ENCODE data around the gene ALAS2.
"Not testable (repeated sequence)": the region's sequence is repeated elsewhere in the genome, so short reads cannot be mapped to it uniquely, and the experiment has no call there.

The ALAS2 gene

DNA sequence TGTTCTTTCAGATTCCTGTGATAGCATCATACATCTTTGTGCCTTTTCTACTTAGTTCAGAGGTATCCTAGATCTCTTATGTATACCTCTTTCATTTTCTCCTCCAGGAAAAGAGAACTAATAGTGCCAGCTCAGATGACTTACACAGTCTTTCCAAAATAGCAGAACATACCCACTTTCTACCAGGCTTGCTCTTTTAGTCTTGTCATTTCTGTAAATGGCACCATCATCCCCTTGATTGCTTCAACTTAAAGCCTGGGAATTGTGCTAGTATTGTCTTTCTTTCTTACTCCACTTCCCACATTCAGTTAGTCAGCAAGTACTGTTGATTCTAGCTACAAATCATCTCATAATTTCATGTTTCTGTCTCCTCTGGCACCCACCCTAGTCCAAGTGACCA lies 25.5 kb downstream of the ALAS2 start:
- no peak for DNase-seq

DNA sequence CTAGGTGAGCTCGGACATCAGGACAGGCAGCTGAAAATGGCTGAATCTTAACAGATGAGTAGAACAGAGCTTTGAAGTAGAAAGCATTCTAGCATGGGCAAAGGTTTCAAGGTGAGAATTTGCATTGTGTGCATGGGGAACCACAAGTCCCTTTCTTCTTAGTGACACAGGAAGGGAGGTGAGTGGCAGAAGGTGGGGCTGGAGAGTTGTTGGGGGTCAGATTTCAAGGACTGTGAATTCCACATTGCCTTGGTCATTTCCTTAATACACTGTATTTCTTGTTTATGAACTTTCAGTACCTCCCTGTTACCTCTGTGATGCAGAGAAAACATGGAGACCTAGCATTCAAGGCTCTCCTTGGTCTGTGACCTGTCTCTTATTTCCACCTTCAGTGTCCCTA lies 26.5 kb downstream of the ALAS2 start:
- no peak for DNase-seq

DNA sequence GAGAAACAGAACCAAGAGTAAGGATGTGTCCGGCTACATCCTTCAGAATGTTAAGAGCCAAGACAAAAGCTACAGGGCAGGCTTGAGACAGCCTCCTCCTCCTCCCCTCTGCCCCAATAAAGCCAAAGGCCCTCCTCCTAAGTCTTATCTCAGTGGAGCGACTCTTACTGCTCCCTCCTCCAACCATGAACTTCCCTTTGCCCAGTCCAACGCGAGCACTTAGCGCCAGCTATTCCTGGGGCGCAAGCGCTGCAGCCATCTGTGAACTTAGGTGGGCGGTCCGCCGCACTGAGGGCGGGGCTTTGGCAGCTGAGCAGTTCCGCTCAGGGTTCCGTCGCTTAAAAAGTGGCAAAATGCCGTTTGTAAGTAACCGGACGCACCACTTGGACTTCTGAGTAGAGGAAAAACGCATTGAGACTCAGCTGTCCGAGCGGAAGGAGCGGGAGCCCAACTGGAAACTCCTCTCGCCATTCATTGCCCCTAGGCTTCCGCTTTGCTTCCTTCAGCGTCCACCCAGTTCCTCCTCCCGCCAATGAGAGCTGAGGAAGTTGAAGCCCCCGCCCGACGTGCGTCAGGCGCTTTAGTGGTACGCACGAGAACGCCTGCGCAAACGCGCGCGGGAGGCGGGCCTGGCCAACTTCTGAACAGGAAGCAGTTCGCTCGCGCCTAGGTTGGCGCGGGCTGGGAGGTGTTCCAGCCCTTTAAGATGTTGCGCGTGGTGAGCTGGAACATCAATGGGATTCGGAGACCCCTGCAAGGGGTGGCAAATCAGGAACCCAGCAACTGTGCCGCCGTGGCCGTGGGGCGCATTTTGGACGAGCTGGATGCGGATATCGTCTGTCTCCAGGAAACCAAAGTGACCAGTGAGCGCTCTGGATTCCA lies 30.8 kb downstream of the ALAS2 start, which contains the start of gene APEX2:
Gene APEX2, plus strand, starts transcription at position 647 of the 882 bp plus-strand sequence. Its CDS starts 60 bp downstream, at position 707.
- peak; percentile 92 for DNase-seq

DNA sequence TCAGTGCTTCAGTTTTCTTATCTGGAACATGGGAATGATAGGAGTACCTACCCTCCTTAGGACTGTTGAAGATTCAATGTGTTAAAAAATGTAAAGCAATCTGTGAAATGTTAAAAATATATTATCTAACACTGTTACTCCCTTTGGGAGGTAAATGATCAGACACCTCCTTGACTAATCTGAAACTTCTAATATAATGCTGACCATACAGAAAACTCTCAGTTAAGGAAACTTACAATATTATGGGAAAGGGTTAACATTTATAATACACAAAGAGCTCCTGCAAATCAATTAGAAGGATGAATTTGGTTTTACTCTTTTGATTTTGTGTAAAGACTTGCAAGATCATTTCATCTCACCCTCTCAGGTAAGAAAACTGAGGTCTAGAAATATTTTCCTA lies 35.2 kb downstream of the ALAS2 start:
- DNase-seq = no peak

DNA sequence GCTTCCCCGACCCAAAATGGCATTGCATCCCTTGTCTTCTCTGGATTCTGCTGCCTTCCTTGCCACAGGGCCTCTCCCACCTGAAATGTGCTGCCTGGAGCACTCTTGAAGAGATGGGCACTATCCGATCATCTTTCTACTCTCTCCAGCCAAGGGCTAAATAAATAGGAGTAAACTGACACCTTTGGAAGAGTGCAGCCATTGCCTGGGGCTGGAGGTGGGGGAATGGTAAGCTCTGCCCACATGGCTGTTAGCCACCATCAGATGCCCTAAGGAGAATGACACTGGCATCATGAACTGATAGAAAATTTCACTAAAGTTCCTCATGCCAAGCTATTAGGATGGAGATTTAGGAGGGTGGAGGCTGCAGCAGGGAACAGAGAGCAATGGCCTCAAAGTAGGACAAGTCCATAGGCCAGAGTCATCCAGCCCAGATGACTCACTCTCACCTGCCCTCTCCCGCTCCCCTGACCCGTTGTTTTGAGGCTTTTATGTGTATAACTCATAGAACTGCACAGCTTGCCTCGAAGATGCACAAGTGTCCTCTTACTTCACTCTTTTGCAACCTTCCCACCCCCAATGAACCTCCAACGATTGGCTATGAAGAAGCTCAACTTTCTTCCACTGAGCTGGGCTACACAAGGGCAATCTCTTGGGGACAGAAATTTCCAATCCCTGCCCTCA lies 36.0 kb downstream of the ALAS2 start:
- no peak for DNase-seq

DNA sequence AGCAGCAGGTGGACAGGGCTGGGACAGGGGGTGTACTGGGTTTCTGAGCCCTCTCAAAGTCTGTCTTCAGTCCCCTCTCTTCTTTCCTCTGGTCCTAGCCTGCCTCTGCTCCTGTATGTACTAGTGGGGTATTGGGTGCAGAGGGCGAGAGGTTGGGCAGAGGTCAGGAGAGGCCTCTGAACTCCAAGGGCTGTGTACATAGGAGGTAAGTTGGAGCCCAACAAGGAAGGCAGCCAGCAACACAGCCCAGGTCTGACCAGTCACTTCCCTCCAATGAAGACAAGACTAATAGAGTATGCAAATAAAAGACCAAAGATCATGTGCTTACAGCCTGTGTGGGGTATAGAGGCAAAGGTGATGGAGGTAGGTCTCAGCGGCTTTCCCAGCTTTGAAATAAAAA lies 36.7 kb downstream of the ALAS2 start, which contains the start of gene PFKFB1:
Gene PFKFB1, minus strand, starts transcription at position 90 of the 400 bp plus-strand sequence. CDS start 181 bp downstream, outside the sequence.
- DNase-seq = no peak

DNA sequence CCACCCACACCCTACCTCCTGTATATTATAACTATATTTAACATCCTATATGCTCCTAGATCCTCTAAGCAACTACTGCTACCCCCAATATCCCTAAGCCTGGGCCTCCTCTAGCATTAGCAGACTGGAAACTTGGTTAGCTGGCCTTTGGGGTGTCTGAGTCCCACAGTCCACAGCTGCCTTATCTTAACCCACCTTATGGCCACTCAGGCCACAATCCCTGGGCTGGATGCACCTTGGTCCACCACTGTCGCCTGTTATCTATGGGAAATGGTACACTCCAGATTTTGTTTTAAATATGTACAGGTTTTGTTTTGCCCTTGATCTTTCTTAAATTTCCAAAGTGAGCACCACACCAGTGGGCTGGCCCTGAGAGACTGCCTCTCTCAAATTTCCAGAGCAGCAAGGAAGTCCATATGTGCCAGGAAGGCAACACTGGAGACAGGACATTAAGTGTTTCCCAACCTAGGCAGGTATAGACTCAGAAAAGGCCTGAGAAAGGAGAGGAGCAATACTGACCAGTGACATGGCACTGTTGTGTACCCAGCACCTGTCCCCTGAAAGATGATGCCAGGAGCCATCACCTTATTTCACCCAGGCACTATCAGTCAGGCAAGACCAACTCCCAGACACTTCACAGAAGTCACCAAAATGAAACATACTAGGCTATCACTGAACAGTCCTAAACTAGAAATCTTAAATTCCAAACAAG lies 37.7 kb downstream of the ALAS2 start:
- no peak for DNase-seq

DNA sequence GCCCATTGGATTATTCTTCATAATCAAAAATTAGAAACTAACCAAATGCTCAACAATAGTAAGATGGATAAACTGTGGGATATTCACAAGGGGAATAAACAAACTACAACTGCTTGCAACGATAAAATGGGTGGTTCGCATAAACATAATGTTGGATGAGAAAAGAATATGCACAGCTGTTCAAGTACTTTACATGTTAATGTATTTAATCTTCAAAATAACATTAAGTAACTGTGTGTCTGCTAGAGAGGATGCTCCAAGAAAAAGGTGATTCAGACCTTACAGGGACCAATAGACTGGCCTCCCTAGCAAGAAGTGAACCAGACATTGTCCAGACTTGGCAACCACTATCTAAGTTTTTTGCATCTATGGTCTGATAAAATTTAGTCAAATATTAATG lies 39.1 kb downstream of the ALAS2 start:
- no peak for DNase-seq

DNA sequence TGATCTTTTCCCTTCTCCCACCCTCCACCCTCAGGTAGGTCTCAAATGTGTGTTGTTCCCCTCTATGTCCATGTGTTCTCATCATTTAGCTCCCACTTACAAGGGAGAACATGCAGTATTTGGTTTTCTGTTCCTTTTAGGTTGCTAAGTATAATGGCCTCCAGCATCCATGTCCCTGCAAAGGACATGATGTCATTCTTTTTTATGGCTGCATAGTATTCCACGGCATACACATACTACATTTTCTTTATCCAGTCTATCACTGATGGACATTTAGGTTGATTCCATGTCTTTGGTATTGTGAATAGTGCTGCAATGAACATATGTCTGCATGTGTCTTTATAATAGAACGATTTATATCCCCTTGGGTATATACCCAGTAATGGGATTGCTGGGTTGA lies 47.5 kb downstream of the ALAS2 start:
- not testable (repeated sequence) for DNase-seq

DNA sequence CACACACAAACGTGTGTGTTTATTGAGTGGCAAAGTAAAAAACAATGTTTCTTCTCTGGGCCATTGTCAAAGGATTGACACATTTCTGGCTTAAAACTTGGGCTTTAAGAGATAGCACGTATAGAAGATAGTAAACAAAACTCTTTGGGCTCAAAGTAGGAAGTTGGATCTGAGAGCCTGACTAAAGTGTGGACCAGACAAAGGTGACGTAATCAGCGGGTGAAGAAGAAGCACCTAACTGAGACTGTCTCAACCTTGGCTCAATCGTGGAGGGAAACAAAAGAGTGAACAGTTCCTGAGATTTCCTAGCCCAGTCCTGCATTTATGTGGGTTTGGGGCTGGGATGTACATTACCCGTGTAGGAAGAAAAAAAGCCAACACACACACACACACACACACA lies 50.4 kb downstream of the ALAS2 start:
- no peak for DNase-seq

DNA sequence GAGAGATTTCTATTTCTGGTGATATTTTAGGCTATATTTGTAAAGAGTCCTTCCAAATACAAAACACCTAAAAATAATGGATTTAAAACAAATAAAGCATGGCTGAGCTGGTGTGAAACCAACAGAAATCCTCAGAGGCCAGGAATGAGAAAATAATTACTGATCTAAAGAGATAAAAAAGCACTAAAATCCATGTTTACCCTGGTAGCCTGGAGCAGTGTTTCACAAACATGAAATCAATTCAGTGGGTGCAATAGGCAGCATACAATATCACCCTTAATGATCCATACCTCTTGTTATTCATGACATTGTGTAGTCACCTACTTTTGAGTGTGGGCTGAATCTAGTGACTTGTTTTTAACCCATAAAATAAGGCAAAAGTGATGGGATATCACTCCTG lies 51.3 kb downstream of the ALAS2 start:
- DNase-seq = no peak

DNA sequence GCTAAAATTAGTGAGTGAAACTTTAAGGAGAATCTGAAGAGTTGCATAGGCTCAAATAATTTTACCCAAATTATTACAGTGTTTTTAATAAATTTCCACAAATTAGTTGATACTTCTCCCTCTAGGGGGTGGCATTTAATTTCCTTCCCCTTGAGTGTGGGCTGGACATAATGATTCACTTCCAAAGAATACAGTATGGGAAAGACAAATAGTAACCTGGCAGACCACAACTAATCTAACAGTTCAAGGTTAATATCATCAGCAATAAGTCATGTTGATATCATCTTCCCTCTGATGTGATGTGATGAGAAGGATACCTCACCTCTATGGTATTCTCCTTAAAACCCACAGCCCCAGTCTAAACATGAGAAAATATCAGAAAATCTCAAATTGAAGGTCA lies 52.3 kb downstream of the ALAS2 start:
- DNase-seq = no peak

DNA sequence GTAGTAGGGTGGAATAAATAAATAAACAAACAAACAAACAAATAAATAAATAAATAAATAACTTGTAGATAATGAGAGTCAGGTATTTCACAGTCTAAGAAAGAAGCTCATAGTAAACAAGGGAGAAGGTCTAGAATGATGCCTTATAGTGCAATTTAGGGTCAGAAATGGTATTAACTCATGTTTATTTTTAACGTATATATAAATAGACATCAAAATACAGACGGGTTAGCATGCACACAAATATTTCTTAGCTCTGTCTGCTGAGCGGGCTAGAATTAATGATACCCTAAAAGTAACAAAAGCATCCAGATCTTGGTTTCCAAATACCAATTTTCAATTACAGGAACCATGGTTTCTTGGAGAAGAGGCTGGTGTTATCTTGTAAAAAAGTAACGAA lies 53.4 kb downstream of the ALAS2 start:
- no peak for DNase-seq

DNA sequence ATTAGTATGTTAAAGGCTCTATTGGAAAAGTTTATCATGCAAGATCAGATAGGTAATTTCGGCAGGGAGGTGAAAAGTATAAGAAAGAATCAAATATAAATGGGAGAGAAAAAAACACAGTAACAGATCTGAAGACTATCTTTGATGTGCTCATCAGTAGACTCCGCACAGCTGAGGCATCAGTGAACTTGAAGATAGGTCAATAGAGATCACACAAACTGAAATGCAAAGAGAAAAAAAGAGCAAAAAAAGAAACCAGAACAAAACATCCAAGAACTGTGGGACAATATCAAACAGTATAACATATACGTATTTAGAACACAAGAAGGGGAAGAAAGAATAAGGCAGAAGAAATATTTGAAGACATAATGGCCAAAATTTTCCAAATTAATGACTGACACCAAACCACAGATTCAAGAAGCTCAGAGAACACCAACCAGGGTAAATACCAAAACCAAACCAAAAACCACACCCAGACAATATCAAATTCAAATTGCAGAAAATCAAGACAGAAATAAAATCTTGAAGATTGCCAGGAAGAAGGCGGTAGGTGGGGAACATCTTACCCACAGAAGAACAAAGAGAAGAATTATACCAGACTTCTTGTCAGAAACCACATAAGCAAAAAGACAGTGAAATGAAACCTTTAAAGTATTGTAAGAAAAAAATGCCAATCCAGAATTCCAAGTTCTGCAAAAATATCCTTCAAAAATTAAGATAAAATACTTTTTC lies 65.8 kb downstream of the ALAS2 start:
- DNase-seq = no peak

DNA sequence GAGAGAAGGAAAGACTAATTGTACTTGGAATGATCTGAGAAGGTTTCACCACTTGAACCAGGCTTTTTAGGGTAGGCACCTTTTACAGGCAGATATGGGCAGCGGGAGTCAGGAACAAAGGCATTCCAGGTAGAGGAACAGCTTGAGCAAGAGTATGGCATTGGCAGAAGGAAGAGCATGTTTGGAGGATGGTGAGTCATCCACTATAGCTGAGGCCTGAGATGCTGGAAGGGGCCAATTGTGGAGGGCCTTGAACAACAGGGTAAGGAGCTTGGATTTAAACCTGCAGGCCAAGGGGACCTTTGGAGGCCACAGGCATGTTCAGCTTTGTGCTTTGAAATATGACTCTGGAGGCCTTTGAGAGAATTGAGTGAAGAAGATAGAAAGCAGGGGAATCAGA lies 69.0 kb downstream of the ALAS2 start:
- no peak for DNase-seq

All from NCI-H1092 treated with DMSO at 0.1 percent for 48 hours (cell line).